ENCODE results near the gene LRCH4.

GRCh38 chr7:100565133-100565571, 20.8 kb downstream of the LRCH4 start:
- TF ChIP-seq EP300 (IDR thresholded peaks at IDR 0.05) (no peak), POLR2AphosphoS5 (IDR thresholded peaks at IDR 0.05) (no peak)
